Testis (tissue), 2 donors: ENCODE results near the gene NAB2.

Experiments
- POLR2A ChIP-seq: fragments of 450-650 bp; IDR thresholded peaks from one replicate; pipeline ENCODE4 v1.6.1; 2017; ENCODE audit warnings: antibody characterized with exemption, mild to moderate bottlenecking, moderate library complexity
- TF ChIP-seq, protein P1 (sequence below), 3 experiments: fragments of 450-650 bp in 2 of 3; fragments of 200-600 bp in 1 of 3; sonication (generic) in 1 of 3; IDR thresholded peaks; one replicate each; pipeline ENCODE4 v1.5.1; 2016 to 2019; ENCODE audit warnings: antibody characterized with exemption in 3 of 3, mild to moderate bottlenecking in 2 of 3, moderate library complexity in 1 of 3

DNA sequence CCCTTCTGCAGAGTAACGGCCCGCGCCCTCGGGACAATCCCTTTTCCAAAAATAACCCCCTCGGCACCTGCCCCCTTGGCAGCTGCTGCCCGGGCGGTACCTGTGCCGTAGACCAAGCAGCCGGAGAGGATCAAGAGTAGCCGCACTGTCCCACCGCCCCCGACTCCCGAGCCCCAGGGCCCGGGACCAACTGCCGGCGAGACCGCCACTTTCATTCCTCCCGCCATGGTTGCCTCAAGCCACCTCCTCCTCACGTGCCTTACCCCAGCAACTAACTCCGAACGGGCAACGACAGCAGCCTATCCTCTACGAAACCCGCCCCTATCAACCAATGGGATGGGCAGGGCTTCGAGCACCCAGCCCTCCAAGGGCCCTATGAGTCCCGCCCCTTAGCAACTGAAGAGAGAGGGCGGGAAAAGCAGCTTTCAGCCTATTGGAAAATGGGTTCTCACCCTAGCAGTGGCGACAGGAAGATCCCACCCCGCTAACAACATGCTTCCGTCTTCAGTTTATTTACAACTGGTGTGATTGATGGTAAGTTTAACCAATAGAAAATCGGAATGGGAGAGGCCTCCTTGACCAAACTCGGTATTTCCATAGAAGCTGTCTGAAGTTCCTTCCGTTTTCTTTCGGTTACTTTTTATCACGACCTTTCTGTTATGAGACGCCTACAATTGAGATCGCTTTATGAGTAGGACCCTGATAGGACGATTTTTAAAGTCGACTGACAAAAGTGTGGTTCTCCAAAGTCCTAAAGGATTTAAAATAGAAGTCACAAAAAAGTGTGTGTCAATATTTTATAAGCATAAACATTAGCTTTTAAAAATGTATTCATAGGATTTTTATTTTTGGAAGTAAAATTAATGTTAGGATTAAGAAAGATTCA is 10.2 kb upstream of the NAB2 start, which contains the start of gene NEMP1:
- TF ChIP-seq, protein P1, sequence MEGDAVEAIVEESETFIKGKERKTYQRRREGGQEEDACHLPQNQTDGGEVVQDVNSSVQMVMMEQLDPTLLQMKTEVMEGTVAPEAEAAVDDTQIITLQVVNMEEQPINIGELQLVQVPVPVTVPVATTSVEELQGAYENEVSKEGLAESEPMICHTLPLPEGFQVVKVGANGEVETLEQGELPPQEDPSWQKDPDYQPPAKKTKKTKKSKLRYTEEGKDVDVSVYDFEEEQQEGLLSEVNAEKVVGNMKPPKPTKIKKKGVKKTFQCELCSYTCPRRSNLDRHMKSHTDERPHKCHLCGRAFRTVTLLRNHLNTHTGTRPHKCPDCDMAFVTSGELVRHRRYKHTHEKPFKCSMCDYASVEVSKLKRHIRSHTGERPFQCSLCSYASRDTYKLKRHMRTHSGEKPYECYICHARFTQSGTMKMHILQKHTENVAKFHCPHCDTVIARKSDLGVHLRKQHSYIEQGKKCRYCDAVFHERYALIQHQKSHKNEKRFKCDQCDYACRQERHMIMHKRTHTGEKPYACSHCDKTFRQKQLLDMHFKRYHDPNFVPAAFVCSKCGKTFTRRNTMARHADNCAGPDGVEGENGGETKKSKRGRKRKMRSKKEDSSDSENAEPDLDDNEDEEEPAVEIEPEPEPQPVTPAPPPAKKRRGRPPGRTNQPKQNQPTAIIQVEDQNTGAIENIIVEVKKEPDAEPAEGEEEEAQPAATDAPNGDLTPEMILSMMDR (IDR thresholded peaks at IDR 0.05), result peak in 1 of 3 experiments; percentile 9
- no peak for TF ChIP-seq POLR2A
